Kidney epithelial cell (primary cell): ENCODE measurements around the gene ARID5B. TPM values are rescaled to one million over a fixed set of nuclear protein-coding genes. Genes with fewer than 3 reads are reported as not detected.

ENCODE experiments used
- DNase-seq: peaks from one replicate; pipeline ENCODE4 v3.0.0-alpha.2; 2010; ENCODE audit warnings: low read depth
- H3K27me3 ChIP-seq: 2 replicates; pipeline ENCODE4 v1.6.0; 2011; ENCODE audit warnings: low read length; ENCODE audit not compliant: control insufficient read depth, insufficient read depth
- H3K36me3 ChIP-seq: 2 replicates; pipeline ENCODE4 v1.5.1; 2011; ENCODE audit warnings: low read length; ENCODE audit not compliant: control insufficient read depth, insufficient read depth
- H3K4me3 ChIP-seq: 2 replicates; pipeline ENCODE4 v1.5.1; 2011; ENCODE audit warnings: low read depth, mild to moderate bottlenecking, control low read depth, low read length
- CTCF ChIP-seq: IDR thresholded peaks from 2 replicates; pipeline ENCODE4 v1.5.1; 2011; ENCODE audit warnings: mild to moderate bottlenecking, moderate library complexity, low read length, control low read depth, inconsistent platforms; ENCODE audit not compliant: insufficient read depth, poor library complexity, severe bottlenecking
- total RNA-seq: library from RNA; depleted of rRNA; stranded (reverse); fragments of >200 nt; gene quantifications from 2 replicates; pipeline ENCODE4 v1.2.3, GENCODE V29; 2015

ARID5B gene
- total RNA-seq, 1 donor from 2014 or later: 11.6 TPM

- no peak for DNase-seq
- Histone ChIP-seq H3K27me3 (no peaks in the 10 kb centered on the region), H3K4me3 (no peak overlapping the region), H3K36me3 (no peaks in the 10 kb centered on the region)
- TF ChIP-seq CTCF: no peak
These were observed 18.7 kb upstream of the ARID5B start for GRCh38 chr10:61882621-61883370.

GRCh38 chr10:61883371-61884025 is 18.0 kb upstream of the ARID5B start:
- no peak for DNase-seq
- H3K4me3 ChIP-seq: no peak overlapping the region
- no peaks in the 10 kb centered on the region for H3K27me3 ChIP-seq
- TF ChIP-seq CTCF: no peak
- H3K36me3 ChIP-seq: no peaks in the 10 kb centered on the region

GRCh38 chr10:61887772-61888171 is 13.7 kb upstream of the ARID5B start:
- no peak overlapping the region for H3K4me3 ChIP-seq
- DNase-seq: no peak
- TF ChIP-seq CTCF: no peak
- H3K36me3 ChIP-seq: no peaks in the 10 kb centered on the region
- no peaks in the 10 kb centered on the region for H3K27me3 ChIP-seq

- no peak overlapping the region for H3K4me3 ChIP-seq
- no peaks in the 10 kb centered on the region for H3K27me3 ChIP-seq
- DNase-seq: no peak
- no peaks in the 10 kb centered on the region for H3K36me3 ChIP-seq
- TF ChIP-seq CTCF: no peak
These were observed 12.8 kb upstream of the ARID5B start for GRCh38 chr10:61888744-61889143.

GRCh38 chr10:61890430-61890829 is 11.1 kb upstream of the ARID5B start:
- Histone ChIP-seq H3K4me3 (no peak overlapping the region), H3K27me3 (no peaks in the 10 kb centered on the region), H3K36me3 (no peaks in the 10 kb centered on the region)
- no peak for TF ChIP-seq CTCF
- DNase-seq: no peak

- Histone ChIP-seq H3K27me3 (no peaks in the 10 kb centered on the region), H3K4me3 (no peak overlapping the region), H3K36me3 (no peaks in the 10 kb centered on the region)
- TF ChIP-seq CTCF: no peak
- DNase-seq: no peak
These were observed 10.6 kb upstream of the ARID5B start for GRCh38 chr10:61890881-61891409.
